Activated T-cell treated with anti-CD3 and anti-CD28 coated beads, Interleukin-2, amount 50 U/mL, for 48 hours (primary cell): ENCODE data around the gene RASSF5.
"Not testable (repeated sequence)": the region's sequence is repeated elsewhere in the genome, so short reads cannot be mapped to it uniquely, and the experiment has no call there.

ENCODE experiments used
- DNase-seq, 2 experiments: peaks; one replicate each; pipeline ENCODE4 v3.0.0-alpha.2; 2020

Gene RASSF5

DNA sequence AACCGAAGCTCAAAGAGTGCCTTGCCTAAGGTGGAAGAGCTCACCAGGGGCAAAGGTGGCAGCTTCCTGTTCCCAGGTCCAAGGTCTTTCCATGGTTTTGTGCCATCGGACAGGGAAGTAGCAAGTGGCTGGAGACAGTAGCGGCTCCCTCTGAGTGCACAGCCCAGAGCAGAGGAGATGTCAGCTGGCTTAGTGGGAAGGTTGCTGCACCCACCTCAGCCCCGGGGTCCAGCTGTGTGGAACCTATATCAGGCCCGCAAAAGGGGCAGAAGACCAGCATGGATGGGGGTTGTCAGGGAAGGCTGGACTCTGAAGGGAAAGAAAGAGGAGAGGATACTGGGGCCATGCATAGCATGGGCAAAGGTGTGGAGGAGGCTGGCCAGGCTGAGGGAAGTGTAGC is 30.2 kb upstream of the RASSF5 start:
- no peak for DNase-seq

DNA sequence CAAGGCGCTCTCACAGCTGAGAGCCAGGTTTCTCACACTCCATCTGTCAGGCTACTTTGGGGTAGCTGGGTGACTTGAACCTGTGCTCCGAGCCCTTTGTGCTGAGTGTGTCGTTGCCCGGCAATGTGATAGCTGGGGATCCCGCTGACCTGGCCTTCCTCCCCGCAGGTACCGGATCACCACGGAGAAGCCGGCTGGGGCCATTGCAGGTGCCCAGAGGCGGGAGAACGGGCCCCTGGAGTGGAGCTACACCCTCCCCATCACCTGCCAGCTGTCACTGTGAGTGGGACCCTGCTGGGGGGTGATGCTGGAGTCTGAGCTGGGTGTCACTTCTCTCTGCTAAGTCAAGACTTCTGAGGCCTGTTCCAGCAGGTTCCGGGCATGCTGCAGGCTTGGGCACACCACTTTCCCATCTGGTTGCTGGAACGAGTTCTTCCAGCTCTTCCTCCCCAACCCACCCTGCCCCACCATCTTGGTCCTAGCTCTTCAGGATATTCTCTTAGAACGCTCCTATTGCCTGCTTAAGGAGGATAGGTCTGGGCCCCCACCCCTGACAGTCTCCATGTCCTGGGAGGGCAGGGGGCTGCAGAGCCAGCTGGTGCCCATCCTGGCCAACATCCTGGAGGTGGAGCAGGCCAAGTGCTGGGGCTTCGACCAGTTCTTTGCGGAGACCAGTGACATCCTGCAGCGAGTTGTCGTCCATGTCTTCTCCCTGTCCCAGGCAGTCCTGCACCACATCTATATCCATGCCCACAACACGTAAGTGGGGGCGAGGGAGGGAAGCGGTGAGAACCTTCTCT is 29.6 kb upstream of the RASSF5 start:
- DNase-seq, result no peak

DNA sequence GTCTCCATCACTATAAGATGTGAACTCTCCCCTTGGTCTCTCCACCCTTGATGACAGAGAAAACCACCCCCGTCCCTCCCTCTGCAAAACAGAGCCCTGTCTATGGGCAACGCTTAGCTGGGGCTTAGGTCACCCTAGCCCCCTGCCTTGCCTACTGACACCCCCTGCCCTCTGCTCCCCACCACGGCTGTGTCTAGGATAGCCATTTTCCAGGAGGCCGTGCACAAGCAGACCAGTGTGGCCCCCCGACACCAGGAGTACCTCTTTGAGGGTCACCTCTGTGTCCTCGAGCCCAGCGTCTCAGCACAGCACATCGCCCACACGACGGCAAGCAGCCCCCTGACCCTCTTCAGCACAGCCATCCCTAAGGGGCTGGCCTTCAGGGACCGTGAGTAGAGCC is 28.6 kb upstream of the RASSF5 start:
- no peak for DNase-seq

DNA sequence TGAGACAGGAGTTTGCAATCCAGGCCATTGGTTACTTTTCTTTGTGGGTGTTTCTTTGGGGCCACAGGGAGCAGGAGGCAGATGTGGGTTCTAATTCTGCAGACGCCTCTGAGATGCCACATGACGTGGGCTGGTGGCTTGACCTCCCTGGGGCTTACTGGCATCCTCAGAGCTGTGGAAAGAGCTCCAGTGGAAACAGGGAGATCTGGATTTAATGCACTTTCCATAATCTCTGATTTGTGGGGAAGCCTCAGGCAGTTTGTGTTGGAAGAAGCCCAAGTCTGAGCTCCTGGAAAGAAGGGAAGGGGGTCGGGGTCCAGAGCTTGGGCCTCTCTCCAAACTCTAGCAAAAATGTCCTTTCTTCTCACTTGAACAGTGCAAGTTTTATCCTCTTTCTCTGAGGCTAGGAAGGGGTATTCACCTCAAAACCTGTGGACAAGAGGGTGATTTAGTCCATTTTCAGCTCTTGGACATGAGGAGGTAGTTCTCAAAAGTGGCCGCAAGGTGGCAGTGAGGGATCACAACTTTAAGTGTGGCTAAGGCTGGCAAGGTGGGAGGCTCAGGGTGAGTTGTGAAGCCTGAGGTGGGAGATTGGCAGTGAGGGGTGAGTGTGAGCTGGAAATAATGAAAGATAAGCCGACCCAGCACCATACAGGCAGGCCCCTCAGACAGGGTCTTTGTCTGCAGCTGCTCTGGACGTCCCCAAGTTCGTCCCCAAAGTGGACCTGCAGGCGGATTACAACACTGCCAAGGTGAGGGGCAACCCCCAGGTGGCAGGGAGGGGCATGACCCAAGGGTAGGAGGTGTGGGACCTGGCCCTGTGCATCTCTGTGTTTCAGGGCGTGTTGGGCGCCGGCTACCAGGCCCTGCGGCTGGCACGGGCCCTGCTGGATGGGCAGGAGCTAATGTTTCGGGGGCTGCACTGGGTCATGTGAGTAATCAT is 27.9 kb upstream of the RASSF5 start:
- DNase-seq, result peak; percentile 80 to 82

DNA sequence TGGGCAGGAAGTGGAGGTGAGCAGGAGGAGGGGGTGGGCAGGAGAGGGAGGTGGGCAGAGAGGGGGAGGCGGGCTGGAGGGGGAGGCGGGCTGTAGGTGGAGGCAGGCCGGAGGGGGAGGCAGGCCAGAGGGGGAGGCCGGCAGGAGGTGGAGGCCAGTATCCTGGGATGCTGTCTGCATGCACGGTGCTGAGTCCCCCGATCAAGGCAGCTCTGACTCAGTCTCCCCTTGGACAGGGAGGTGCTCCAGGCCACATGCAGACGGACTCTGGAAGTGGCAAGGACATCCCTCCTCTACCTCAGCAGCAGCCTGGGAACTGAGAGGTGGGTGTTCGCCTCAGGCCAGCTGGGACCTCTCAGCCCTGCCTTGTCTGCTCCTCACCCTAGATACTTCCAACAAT is 27.1 kb upstream of the RASSF5 start:
- no peak for DNase-seq

DNA sequence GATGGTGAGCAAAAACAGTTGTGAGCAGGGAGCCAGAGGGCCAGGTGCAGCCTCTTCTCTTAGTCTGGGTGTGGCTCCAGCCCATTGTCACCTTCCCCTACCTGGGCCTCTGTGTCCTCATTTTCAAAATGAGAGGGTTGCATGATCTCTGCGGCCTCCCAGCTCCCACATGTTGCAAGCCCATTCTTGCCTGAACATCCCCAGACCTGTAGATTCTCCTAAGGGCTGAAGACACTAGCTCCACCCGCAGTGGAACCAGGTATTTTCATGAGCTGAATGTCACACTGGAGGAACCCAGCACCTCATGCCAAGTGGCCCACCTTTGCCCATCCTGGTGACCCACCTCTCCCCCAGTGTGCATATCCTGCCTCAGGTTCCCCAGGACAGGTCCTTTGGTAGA is 24.7 kb upstream of the RASSF5 start:
- no peak for DNase-seq

DNA sequence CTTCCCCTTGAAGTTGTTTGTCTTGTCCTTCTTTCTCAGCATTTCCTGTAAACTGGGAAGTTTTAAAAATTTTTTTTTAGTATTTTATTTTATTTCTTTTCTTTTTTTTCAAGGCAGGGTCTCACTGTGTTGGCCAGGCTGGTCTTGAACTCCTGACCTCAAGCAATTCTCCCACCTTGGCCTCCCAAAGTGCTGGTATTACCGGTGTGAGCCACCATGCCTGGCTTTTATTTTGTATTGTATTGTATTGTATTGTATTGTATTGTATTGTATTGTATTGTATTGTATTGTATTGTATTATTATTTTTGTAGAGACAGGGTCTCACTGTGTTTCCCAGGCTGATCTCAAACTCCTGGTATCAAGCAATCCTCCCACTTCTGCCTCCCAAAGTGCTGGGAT is 23.5 kb upstream of the RASSF5 start:
- DNase-seq, result not testable (repeated sequence)

DNA sequence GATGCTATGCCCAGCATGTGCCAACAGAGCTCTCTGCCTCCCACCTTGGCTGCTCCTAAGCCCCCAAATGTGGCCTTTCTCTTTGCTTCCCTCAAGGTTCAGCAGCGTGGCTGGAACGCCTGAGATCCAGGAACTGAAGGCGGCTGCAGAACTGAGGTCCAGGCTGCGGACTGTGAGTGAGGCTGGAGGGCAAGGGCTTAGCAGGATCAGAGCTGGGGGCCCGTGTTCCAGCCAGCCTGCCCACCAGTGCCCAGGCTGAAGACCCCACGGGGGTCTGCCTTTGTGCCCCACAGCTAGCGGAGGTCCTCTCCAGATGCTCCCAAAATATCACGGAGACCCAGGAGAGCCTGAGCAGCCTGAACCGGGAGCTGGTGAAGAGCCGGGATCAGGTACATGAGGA is 22.4 kb upstream of the RASSF5 start:
- no peak for DNase-seq

DNA sequence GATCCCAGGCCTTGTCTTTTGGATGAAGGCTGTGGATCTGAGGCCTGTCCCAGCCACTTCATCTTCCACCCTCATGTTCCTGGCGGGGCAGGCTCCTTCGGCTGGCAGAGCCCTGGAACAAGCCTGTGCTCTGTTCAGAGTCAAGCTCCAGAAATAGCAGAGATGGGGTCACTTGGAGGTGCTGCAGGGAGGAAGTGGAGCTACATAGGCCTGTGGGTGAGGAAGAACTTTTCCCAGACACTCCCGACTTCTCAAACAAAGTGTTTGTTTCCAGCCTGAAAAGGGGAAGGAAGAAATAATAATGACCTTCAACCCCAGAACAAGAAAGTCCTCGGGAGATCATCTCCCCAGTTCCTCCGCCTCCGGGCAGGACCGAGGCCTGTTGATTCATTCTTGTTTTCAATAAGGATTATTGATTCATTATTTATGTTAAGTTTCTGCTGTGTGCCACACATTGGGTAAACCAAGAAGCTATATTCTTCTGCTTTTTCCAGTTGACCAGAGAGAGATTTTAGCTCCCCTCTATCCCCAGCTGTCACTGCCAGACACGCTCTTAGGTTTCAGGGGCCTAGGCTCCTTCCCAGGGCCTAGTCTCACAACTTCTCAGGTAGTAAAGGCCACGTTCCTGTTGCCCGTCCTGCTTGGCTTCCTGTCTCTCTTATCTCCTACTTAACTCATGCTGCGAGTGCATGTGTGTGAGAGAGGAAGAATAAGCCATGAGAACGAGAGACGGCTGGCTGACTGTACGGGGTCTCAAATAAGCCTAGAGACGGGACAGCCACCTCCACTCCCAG is 20.1 kb upstream of the RASSF5 start:
- DNase-seq, result no peak

DNA sequence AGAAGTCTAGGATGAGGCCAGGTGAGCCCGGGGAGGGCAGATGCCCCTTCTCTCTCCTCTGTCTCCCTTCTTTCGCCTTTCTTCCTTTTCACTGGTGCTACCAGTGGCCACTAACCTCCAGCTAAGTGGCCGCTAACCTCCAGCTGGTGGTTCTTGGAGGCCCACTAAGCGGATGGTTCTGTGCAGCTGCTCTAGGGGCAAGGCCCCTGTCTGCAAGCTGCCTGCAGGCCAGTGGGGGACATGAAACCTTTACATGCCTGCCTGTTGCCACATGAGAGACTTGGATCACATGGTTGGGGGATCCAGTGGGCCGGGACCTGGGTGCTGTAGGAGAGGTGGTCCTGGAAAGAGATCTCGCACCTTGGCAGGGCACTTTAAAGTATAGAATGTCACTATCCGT is 19.4 kb upstream of the RASSF5 start:
- DNase-seq, result no peak

DNA sequence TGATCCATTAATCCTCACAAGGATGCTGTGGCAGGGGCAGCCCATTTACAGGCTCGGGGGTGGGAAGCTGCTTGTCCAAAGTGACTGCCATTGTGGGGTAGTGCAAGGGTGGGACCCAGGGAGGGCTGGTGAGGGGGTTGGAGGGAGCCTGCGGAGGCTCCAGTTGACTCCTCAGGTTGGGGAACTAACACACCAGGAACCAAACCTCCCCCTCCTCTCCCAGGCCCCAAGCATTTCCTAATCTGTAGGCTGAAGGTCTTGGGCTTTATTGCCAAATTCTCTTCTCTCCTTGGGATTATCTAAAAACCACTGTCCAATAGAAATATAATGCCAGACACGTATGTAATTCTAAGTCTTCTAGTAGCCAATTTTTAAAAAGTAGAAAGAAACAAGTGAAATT is 18.9 kb upstream of the RASSF5 start:
- no peak for DNase-seq

DNA sequence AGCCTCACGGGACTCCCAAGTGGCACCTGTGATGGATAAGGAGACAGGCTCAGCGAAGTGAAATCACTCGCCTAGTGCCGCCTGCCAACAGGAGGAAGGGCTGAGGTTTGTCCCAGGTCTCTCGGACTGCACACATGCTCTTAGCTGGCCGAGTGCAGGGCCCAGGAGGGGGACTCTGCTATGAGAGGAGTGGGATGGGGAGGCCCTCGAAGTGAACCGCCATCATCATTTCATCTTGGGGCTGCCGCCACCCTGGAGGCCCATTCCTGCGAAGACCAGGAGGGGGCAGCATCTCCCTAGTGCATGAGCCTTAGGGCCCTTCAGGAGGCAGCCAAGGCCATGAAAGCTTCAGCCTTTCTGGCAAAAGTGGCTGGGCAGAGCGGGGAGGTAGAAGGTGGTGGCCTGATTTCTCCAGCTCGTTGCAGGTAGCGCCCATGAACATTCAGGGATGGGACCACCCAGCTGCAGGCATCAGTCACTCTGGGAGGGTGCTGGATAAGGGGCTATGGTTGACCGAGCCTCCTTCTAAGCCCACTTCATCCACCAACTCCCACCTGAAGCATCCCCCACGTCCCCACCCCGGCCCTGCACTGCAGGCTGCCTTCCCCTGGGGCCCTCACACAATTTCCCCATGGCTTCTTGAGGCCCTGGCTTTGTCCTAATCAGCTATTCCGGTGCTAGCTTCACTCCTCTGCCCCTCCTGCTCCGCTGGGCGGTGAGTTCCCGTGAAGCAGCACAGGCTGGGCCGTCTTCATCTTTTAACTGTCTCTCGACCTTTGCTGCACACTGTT is 17.2 kb upstream of the RASSF5 start:
- DNase-seq, result peak; percentile 88 to 89

DNA sequence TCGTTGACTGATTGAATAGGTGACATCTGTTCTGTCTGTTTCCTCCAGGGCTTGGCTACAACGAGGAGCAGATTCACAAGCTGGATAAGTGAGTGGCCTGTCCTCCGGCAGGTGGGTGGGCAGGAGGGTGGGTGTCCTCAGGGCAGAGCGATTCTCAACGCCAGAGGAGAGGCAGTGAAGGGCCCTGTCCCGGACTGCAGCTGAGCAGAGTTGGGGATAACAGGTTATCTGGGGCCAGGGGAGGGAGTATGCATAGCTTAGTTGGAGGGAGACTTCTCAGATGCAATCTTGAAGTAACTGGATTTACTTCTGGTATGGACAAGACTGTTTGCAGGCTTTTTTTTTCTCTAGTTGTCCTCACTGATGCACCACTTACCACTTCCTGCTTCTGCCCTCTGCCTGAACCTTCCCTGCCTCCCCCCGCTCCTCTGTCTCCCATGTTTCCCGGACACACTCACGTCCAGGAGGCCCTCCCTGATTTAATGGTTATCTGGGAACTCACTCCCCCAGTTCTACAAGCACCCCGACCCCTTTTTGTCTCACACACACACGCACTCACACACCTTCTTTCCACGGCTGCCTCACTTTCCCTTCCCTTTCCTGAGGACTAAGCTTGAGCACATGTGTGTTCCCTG is 16.4 kb upstream of the RASSF5 start:
- no peak for DNase-seq

DNA sequence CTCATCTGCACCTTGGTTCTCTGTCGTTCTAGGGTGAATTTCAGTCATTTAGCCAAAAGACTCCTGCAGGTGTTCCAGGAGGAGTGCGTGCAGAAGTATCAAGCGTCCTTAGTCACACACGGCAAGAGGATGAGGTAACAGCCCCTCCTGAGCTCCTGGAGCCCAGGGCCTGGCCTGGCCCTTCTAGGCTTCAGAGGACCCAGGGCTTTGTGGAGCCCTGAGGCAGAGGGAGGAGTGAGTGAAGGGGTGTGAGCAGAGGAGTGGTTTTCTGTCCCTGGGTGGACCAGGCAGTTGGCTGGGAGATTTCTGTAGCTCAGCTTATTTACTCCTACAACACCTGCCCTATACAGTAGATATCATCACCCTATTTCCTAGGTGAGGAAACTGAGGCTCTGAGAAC is 15.7 kb upstream of the RASSF5 start:
- no peak for DNase-seq

DNA sequence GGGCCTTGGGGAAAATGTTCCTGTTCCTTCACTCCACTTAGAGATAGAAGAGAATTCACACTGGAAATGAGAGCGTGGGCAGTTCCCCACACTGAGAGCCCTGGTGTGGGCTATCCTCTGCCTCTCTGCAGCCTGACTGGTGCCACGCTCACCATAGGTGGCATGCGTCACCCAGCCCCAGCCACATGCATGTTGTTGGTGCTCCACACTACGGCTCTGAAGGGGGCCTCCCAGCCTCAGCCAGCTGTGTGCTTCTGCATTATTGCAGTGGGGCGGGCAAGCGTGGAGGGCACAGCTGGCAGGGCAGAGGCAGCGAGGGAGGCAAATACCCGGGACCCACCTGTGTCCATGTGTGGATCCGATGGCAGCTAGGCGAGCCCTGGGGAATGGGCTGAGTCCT is 14.7 kb upstream of the RASSF5 start:
- no peak for DNase-seq

DNA sequence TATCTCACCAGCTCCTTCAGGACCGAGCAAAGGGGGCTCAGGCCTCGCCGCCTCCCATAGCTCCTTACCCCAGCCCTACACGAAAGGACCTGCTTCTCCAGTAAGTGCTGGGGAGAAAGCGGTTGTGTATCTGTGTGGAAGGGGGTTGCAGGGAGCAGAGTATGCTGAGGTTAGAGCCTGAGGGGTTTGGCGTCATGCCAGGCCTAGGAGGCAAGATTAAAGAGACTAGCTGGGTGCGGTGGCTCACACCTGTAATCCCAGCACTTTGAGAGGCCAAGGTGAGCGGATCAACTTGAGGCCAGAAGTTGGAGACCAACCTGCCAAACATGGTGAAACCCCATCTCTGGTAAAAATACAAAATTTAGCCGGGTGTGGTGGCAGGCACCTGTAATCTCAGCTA is 14.1 kb upstream of the RASSF5 start:
- no peak for DNase-seq

DNA sequence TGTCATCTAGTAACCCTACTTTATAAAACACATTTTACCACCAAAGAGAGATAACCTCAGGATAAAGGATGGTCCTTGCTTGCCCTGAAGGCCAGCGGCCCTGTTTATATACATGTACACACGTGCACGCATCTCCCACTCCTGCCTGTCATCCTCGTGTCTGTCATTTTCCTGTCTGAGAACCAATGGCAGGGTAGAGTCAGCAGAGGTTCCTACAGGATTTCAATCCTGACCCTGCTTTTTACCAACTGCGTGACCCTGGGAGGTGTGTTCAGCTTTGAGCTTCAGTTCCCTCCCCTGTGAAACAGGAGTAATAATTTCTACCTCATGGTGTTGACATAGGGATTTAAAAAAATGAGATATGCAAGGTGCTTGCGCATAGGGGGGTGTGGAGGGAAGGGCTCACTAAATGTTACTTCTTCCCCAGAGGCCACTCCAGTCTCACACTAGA is 12.3 kb upstream of the RASSF5 start:
- DNase-seq, result no peak

DNA sequence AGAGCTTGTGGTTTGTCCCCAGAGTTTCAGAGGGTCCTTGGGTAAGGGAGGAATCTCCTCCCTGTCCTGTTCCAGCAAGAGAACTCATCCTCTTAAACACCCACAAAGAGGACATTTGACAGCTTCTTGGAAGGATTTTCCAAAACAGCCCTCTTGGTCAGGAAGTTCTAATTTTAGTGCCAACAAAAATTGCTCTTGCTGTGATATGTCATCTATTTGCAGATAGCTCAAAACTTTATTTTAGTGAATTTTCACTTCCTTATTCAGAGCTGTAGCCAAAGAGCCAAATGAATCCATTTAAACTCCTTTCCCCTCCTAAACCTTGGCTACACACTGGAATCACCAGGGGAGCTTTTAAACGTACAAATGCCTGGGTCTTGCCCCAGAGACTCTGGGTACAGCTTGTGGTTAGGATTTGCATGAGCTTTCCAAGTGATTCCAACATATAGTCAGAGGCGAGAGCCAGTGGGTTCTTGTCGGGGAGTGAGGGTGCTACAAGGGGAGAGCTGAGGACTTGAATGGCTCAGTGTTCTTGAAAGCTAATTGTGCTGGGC is 11.8 kb upstream of the RASSF5 start:
- no peak for DNase-seq

DNA sequence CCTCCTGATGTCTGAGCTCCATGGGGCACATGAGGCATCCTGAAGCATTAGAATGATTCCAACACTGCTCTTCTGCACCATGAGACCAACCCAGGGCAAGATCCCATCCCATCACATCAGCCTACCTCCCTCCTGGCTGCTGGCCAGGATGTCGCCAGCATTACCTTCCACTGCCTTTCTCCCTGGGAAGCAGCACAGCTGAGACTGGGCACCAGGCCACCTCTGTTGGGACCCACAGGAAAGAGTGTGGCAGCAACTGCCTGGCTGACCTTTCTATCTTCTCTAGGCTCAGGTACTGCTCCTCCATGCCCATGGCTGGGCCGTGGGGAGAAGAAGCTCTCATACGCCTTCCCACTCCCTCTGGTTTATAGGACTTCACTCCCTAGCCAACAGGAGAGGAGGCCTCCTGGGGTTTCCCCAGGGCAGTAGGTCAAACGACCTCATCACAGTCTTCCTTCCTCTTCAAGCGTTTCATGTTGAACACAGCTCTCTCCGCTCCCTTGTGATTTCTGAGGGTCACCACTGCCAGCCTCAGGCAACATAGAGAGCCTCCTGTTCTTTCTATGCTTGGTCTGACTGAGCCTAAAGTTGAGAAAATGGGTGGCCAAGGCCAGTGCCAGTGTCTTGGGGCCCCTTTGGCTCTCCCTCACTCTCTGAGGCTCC is 11.1 kb upstream of the RASSF5 start:
- DNase-seq, result no peak

DNA sequence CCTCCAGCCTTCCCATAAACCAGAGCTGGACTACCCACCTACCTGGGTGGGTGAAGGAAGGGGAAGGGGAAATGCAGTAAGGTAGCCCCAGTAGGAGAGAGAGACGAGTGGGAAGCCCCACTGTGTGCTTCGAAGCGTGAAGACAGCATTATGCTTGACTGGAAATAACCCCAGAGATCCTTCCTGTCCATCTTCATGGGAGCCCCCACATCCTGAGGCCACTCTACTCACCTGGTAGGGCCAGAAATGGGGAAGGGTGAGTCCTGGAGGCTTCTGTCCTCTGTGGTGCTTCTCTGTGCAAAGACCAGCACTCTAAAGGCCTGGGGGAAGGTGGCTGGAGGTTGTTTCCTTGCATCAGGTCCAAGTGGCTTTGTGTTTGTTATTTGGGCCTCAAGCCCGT is 10.0 kb upstream of the RASSF5 start:
- DNase-seq, result no peak

DNA sequence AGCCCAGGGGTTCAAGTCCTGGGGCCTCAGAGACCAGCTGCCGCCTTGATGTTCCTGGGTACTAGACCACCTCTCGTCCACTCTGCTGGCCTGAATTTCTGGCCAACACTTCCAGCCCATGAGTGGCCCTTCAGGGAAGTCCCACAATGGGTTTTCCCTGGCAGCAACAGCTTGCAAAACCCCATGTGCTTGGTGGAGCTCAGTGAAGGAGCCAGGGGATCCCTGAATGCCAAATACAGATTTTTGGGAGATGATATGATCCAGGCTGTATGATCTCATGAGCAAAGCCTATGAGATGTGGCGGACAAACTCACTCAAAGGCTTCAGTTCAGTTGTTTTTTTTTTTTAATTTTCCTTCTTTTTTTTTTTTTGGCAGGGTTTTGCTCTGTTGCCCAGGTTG is 9.6 kb upstream of the RASSF5 start:
- no peak for DNase-seq
